Neuronal stem cell (in vitro differentiated cells): ENCODE data around the gene C5orf46.

Experiments
- DNase-seq: peaks from one replicate; pipeline ENCODE4 v3.0.0-alpha.2; 2013; ENCODE audit warnings: low spot score
- H2AFZ ChIP-seq: one replicate; pipeline ENCODE4 v1.6.1; 2013; ENCODE audit warnings: mild to moderate bottlenecking, low read length, inconsistent platforms
- H2AK5ac ChIP-seq: 2 replicates; pipeline ENCODE4 v1.6.1; 2013; ENCODE audit warnings: low read depth, mild to moderate bottlenecking, inconsistent platforms, low read length, moderate library complexity, mixed read lengths
- H2BK120ac ChIP-seq: 2 replicates; pipeline ENCODE4 v1.6.1; 2013; ENCODE audit warnings: low read depth, mild to moderate bottlenecking, inconsistent platforms, low read length, moderate library complexity, mixed read lengths
- H2BK12ac ChIP-seq: one replicate; pipeline ENCODE4 v1.6.1; 2013; ENCODE audit warnings: low read length, inconsistent platforms
- H2BK15ac ChIP-seq: 2 replicates; pipeline ENCODE4 v1.6.1; 2013; ENCODE audit warnings: mild to moderate bottlenecking, low read length, inconsistent platforms, mixed read lengths
- H2BK5ac ChIP-seq: one replicate; pipeline ENCODE4 v1.6.1; 2013; ENCODE audit warnings: inconsistent platforms, mild to moderate bottlenecking, low read length, moderate library complexity
- H3K14ac ChIP-seq: one replicate; pipeline ENCODE4 v1.6.1; 2013; ENCODE audit warnings: low read length, inconsistent platforms
- H3K18ac ChIP-seq: 2 replicates; pipeline ENCODE4 v1.6.1; 2013; ENCODE audit warnings: low read length, inconsistent platforms
- H3K23ac ChIP-seq: 2 replicates; pipeline ENCODE4 v1.6.1; 2013; ENCODE audit warnings: low read depth, mild to moderate bottlenecking, mixed read lengths, low read length, inconsistent platforms; ENCODE audit not compliant: poor library complexity
- H3K27ac ChIP-seq: replicated peaks from 3 replicates; pipeline ENCODE4 v1.5.1; 2013; ENCODE audit warnings: low read length, inconsistent platforms
- H3K27me3 ChIP-seq, 3 experiments: 2 replicates each; pipeline ENCODE4 v1.6.1; 2013; ENCODE audit warnings: low read length in 3 of 3, mild to moderate bottlenecking in 2 of 3, inconsistent platforms in 1 of 3, low read depth in 1 of 3, mixed read lengths in 1 of 3, moderate library complexity in 1 of 3; ENCODE audit not compliant: control insufficient read depth in 3 of 3, insufficient read depth in 3 of 3
- H3K36me3 ChIP-seq, 2 donors: replicated peaks in 1 of 2; 2 replicates each; pipeline ENCODE4 v1.6.1; 2013; ENCODE audit warnings: low read length in 2 of 2; ENCODE audit not compliant: control insufficient read depth in 2 of 2, insufficient read depth in 2 of 2
- H3K4ac ChIP-seq: 2 replicates; pipeline ENCODE4 v1.6.1; 2013; ENCODE audit warnings: inconsistent platforms, mild to moderate bottlenecking, low read length, moderate library complexity
- H3K4me1 ChIP-seq, 2 donors: 1 replicate in 1 of 2; 2 replicates in 1 of 2; pipeline ENCODE4 v1.6.1; 2013; ENCODE audit warnings: low read length in 2 of 2, low read depth in 1 of 2; ENCODE audit not compliant: control insufficient read depth in 2 of 2, insufficient read depth in 1 of 2
- H3K4me2 ChIP-seq: one replicate; pipeline ENCODE4 v1.6.1; 2013; ENCODE audit warnings: mild to moderate bottlenecking, low read length, inconsistent platforms; ENCODE audit not compliant: insufficient read depth, poor library complexity, severe bottlenecking
- H3K4me3 ChIP-seq, 2 donors: 2 replicates each; pipeline ENCODE4 v1.5.1; 2013; ENCODE audit warnings: low read length in 2 of 2, mild to moderate bottlenecking in 2 of 2, inconsistent platforms in 1 of 2, moderate library complexity in 1 of 2
- H3K79me1 ChIP-seq: one replicate; pipeline ENCODE4 v1.6.1; 2013; ENCODE audit warnings: low read depth, mild to moderate bottlenecking, inconsistent platforms, low read length, moderate library complexity
- H3K9ac ChIP-seq: one replicate; pipeline ENCODE4 v1.6.1; 2013; ENCODE audit warnings: mild to moderate bottlenecking, low read depth, low read length, inconsistent platforms; ENCODE audit not compliant: poor library complexity
- H3K9me3 ChIP-seq, 2 donors: replicated peaks in 1 of 2; 2 replicates each; pipeline versions ENCODE3 to v1.6.1; 2013; ENCODE audit warnings: low read length in 2 of 2, mild to moderate bottlenecking in 2 of 2, inconsistent platforms in 1 of 2, low read depth in 1 of 2, mixed read lengths in 1 of 2, moderate library complexity in 1 of 2; ENCODE audit not compliant: control insufficient read depth in 2 of 2, insufficient read depth in 1 of 2
- H4K8ac ChIP-seq: one replicate; pipeline ENCODE4 v1.6.1; 2013; ENCODE audit warnings: low read depth, mild to moderate bottlenecking, inconsistent platforms, low read length, moderate library complexity
- H4K91ac ChIP-seq: one replicate; pipeline ENCODE4 v1.6.1; 2013; ENCODE audit warnings: low read length, low read depth, mild to moderate bottlenecking, inconsistent platforms; ENCODE audit not compliant: poor library complexity
- WGBS, 2 donors: extraction: QIAGEN DNeasy Blood & Tissue Kit; methylation state at CpG; one replicate each; pipeline ENCODE4 v1.1.7; 2013; ENCODE audit warnings: missing lambda C conversion rate in 2 of 2, mixed read lengths in 1 of 2; ENCODE audit not compliant: insufficient read length in 2 of 2, insufficient replicate concordance in 1 of 2; ENCODE audit errors: extremely low coverage in 2 of 2; 5-methylcytosine and 5-hydroxymethylcytosine counted together

C5orf46 gene

DNA sequence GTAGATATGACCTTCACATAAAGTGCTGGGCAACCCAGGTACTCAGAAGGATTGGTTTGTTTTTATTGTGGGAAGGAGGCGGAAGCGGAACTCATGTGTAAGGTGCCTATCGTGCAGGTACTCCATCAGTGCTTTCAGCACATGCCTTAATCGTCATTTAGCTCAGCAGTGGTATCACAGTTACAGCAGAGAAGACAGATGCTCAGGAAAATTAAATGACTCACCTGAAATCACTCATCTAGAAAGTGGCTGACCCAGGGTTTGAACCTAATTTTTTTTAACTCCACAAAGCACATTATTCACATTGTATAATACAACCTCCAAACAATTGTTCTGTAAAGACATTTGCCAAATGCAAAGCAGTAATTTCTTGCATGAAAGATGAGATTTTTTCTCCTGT is 2.2 kb downstream of the C5orf46 start:
- H3K4me3 ChIP-seq = no peak overlapping the region
- no peaks in the 10 kb centered on the region for H3K36me3 ChIP-seq
- no peak overlapping the region for H3K23ac ChIP-seq
- no peak for DNase-seq
- no peak overlapping the region for H4K8ac ChIP-seq
- no CpG with 5 or more reads among the region's 4 CpGs for WGBS, 2 donors
- H3K9ac ChIP-seq = no peak overlapping the region
- H2BK5ac ChIP-seq = no peak overlapping the region
- no peak overlapping the region for H3K4me2 ChIP-seq
- H4K91ac ChIP-seq = no peak overlapping the region
- H2BK12ac ChIP-seq = no peak overlapping the region
- H3K9me3 ChIP-seq = no peaks in the 10 kb centered on the region
- no peak overlapping the region for H3K14ac ChIP-seq
- no peak overlapping the region for H3K27ac ChIP-seq
- H2BK120ac ChIP-seq = no peak overlapping the region
- no peak overlapping the region for H3K18ac ChIP-seq
- no peak overlapping the region for H3K4ac ChIP-seq
- H2BK15ac ChIP-seq = no peak overlapping the region
- no peaks in the 10 kb centered on the region for H3K79me1 ChIP-seq
- H2AK5ac ChIP-seq = no peak overlapping the region
- no peak overlapping the region for H2AFZ ChIP-seq
- H3K4me1 ChIP-seq = peaks cover 0 to 1% of the 10 kb centered on the region in 2 donors
- peaks cover 0 to 4% (median 0%) of the 10 kb centered on the region in 3 experiments for H3K27me3 ChIP-seq

GRCh38 chr5:147902609-147903115 is 3.7 kb downstream of the C5orf46 start:
- no peak overlapping the region for H2BK15ac ChIP-seq
- no peak overlapping the region for H2BK12ac ChIP-seq
- no peak overlapping the region for H3K14ac ChIP-seq
- no peak overlapping the region for H3K23ac ChIP-seq
- no peaks in the 10 kb centered on the region for H3K79me1 ChIP-seq
- H3K4me2 ChIP-seq = no peak overlapping the region
- H3K9me3 ChIP-seq = no peaks in the 10 kb centered on the region
- H4K91ac ChIP-seq = no peak overlapping the region
- peaks cover 0 to 1% of the 10 kb centered on the region in 2 donors for H3K4me1 ChIP-seq
- no peak overlapping the region for H3K4ac ChIP-seq
- no peak overlapping the region for H3K18ac ChIP-seq
- peaks cover 0 to 4% (median 0%) of the 10 kb centered on the region in 3 experiments for H3K27me3 ChIP-seq
- no peak overlapping the region for H2AFZ ChIP-seq
- no peak for DNase-seq
- H3K9ac ChIP-seq = no peak overlapping the region
- no peak overlapping the region for H3K27ac ChIP-seq
- H2AK5ac ChIP-seq = no peak overlapping the region
- H3K4me3 ChIP-seq = no peak overlapping the region
- no peak overlapping the region for H4K8ac ChIP-seq
- no peak overlapping the region for H2BK5ac ChIP-seq
- H3K36me3 ChIP-seq = no peaks in the 10 kb centered on the region
- no peak overlapping the region for H2BK120ac ChIP-seq

GRCh38 chr5:147901599-147902039 is 4.7 kb downstream of the C5orf46 start:
- DNase-seq = no peak
- peaks cover 0 to 4% (median 0%) of the 10 kb centered on the region in 3 experiments for H3K27me3 ChIP-seq
- no peak overlapping the region for H2BK12ac ChIP-seq
- H2BK5ac ChIP-seq = no peak overlapping the region
- H2AK5ac ChIP-seq = no peak overlapping the region
- no peak overlapping the region for H3K14ac ChIP-seq
- no peak overlapping the region for H3K4me2 ChIP-seq
- no peak overlapping the region for H3K9ac ChIP-seq
- no peaks in the 10 kb centered on the region for H3K9me3 ChIP-seq
- WGBS, 2 donors = no CpG with 5 or more reads among the region's 12 CpGs
- no peak overlapping the region for H3K18ac ChIP-seq
- no peak overlapping the region for H4K8ac ChIP-seq
- H3K23ac ChIP-seq = no peak overlapping the region
- H3K79me1 ChIP-seq = no peaks in the 10 kb centered on the region
- no peak overlapping the region for H3K4ac ChIP-seq
- no peak overlapping the region for H3K4me3 ChIP-seq
- no peak overlapping the region for H2BK120ac ChIP-seq
- H2AFZ ChIP-seq = no peak overlapping the region
- no peaks in the 10 kb centered on the region for H3K36me3 ChIP-seq
- no peaks in the 10 kb centered on the region for H3K4me1 ChIP-seq
- H2BK15ac ChIP-seq = no peak overlapping the region
- H3K27ac ChIP-seq = no peak overlapping the region
- H4K91ac ChIP-seq = no peak overlapping the region

- H4K8ac ChIP-seq = no peak overlapping the region
- no peak overlapping the region for H3K23ac ChIP-seq
- H3K9ac ChIP-seq = no peak overlapping the region
- no peak overlapping the region for H3K14ac ChIP-seq
- peaks cover 0 to 4% (median 0%) of the 10 kb centered on the region in 3 experiments for H3K27me3 ChIP-seq
- no peak overlapping the region for H4K91ac ChIP-seq
- no peaks in the 10 kb centered on the region for H3K36me3 ChIP-seq
- no peaks in the 10 kb centered on the region for H3K79me1 ChIP-seq
- no peak overlapping the region for H2BK12ac ChIP-seq
- DNase-seq = no peak
- no peak overlapping the region for H2AFZ ChIP-seq
- no peak overlapping the region for H3K18ac ChIP-seq
- no peak overlapping the region for H2AK5ac ChIP-seq
- H3K4me3 ChIP-seq = no peak overlapping the region
- H2BK5ac ChIP-seq = no peak overlapping the region
- no CpG with 5 or more reads among the region's 3 CpGs for WGBS, 2 donors
- no peaks in the 10 kb centered on the region for H3K9me3 ChIP-seq
- H3K4ac ChIP-seq = no peak overlapping the region
- H2BK15ac ChIP-seq = no peak overlapping the region
- H3K4me2 ChIP-seq = no peak overlapping the region
- H2BK120ac ChIP-seq = no peak overlapping the region
- H3K27ac ChIP-seq = no peak overlapping the region
- no peaks in the 10 kb centered on the region for H3K4me1 ChIP-seq
Observed at GRCh38 chr5:147898875-147899401, 7.4 kb downstream of the C5orf46 start.
